Measurements from ENCODE around the gene TACC2.
"Not testable (repeated sequence)": the region's sequence is repeated elsewhere in the genome, so short reads cannot be mapped to it uniquely, and the experiment has no call there.

TACC2 gene

GRCh38 chr10:122057841-122058413 is 69.0 kb downstream of the TACC2 start:
- Histone ChIP-seq H3K4me1 (no peaks in the 10 kb centered on the region; the same call in 1 of the 2 replicates), H3K27me3 (no peaks in the 10 kb centered on the region), H3K4me3 (ENCODE audit: low read depth, low read length) (no peak overlapping the region), H3K9me3 (no peaks in the 10 kb centered on the region), H3K36me3 (no peaks in the 10 kb centered on the region)
- TF ChIP-seq CTCF (IDR thresholded peaks at IDR 0.05; ENCODE audit: low read depth, low read length) = no peak
- DNase-seq = no peak

GRCh38 chr10:122060250-122060649 is 71.3 kb downstream of the TACC2 start:
- TF ChIP-seq CTCF (IDR thresholded peaks at IDR 0.05; ENCODE audit: low read depth, low read length) = no peak
- Histone ChIP-seq H3K4me1 (peaks cover 15% of the 10 kb centered on the region), H3K27me3 (no peaks in the 10 kb centered on the region), H3K9me3 (no peaks in the 10 kb centered on the region), H3K36me3 (no peaks in the 10 kb centered on the region), H3K4me3 (ENCODE audit: low read depth, low read length) (no peak overlapping the region)
- DNase-seq = no peak

DNA sequence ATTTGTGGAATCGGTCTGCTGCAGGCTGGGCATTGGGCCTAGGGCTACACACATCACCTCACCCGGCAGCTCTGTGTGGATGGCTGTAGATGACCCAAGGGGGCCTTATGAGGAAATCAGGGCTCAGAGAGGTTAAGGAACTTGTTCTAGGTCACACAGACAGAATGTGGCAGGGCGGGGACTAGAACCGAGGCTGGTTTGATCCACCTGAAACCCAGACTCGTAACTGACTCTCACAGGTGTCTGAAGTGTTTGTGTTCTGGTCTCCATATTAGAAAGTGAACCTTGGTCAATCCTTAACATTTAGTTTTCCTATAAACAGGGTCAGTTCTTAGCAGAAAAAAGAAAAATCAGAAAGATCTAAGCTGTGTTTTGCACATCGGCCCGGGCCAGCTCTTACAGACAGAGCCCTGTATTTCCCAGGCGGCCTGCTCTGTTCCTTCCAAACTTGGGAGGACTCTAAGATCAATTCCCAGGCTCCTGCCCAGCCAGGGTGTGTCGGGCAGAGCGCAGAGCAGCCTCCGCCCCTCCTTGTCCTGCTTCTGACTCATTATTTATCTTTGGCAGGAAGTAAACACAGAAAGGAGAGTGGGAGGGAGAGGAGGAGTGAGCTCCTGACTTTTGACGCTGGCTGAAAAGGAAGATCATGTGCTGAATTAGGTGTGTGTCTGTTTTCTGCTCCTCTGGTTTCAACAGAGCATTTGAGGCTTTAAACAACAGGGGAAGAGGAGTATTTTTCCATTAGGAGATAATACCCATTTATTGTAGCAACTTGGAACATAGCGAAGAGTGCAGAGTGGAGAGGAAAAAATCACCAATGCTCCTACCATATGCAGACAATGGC is 74.1 kb downstream of the TACC2 start:
- DNase-seq = peak; percentile 64
- peaks cover 17% of the 10 kb centered on the region for H3K4me1 ChIP-seq

GRCh38 chr10:122066337-122066939 is 77.5 kb downstream of the TACC2 start:
- not testable (repeated sequence) for H3K36me3 ChIP-seq; H3K27me3 ChIP-seq; DNase-seq; H3K4me3 ChIP-seq (ENCODE audit: low read depth, low read length); H3K9me3 ChIP-seq
- peaks cover 17% of the 10 kb centered on the region for H3K4me1 ChIP-seq

More for the DNA sequence above, 74.1 kb downstream of the TACC2 start:
- Histone ChIP-seq H3K9me3 (no peaks in the 10 kb centered on the region), H3K27me3 (no peaks in the 10 kb centered on the region), H3K36me3 (no peaks in the 10 kb centered on the region), H3K4me3 (ENCODE audit: low read depth, low read length) (no peak overlapping the region)
- no peak for TF ChIP-seq CTCF (IDR thresholded peaks at IDR 0.05; ENCODE audit: low read depth, low read length)

- Histone ChIP-seq H3K4me3 (ENCODE audit: low read depth, low read length) (no peak overlapping the region), H3K36me3 (no peaks in the 10 kb centered on the region)
- TF ChIP-seq CTCF (IDR thresholded peaks at IDR 0.05; ENCODE audit: low read depth, low read length) = no peak
These were observed 79.9 kb downstream of the TACC2 start for GRCh38 chr10:122068844-122069243.

DNA sequence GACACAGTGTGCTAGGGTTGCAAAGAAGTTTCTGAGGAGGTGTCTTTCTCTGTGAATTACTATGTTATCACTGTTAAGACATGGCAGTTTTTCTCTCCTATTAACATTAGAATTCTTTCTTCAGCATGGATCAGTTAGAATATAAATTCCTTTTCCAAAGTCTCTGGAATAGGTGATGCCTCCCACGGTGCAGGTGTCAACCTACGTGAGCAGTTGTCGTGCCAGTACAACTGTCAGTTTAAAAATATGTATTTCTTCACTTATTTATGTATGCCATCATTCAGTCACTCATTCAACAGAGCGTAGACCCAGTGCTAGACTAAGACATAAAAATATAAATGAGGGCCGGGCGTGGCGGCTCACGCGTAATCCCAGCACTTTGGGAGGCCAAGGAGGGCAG is 83.5 kb downstream of the TACC2 start:
- Histone ChIP-seq H3K36me3 (no peaks in the 10 kb centered on the region), H3K9me3 (no peaks in the 10 kb centered on the region), H3K27me3 (no peaks in the 10 kb centered on the region), H3K4me1 (no peaks in the 10 kb centered on the region), H3K4me3 (ENCODE audit: low read depth, low read length) (no peak overlapping the region)
- DNase-seq = no peak
- no peak for TF ChIP-seq CTCF (IDR thresholded peaks at IDR 0.05; ENCODE audit: low read depth, low read length)

More at GRCh38 chr10:122068844-122069243, 79.9 kb downstream of the TACC2 start:
- no peaks in the 10 kb centered on the region for H3K9me3 ChIP-seq
- no peak for DNase-seq
- peaks cover 11% of the 10 kb centered on the region for H3K4me1 ChIP-seq
- no peaks in the 10 kb centered on the region for H3K27me3 ChIP-seq

All from BE2C (cell line).